OCI-LY3 (cell line): ENCODE measurements around the gene ASCL4.

ENCODE experiments used
- EZH2phosphoT487 ChIP-seq: fragments of 200-600 bp; shearing (Covaris generic); IDR thresholded peaks from 2 replicates; pipeline ENCODE4 v1.6.1; 2018; ENCODE audit warnings: antibody characterized with exemption, mixed run types, low read depth
- TF ChIP-seq, protein P1 (sequence below): fragments of 200-600, 300-600 bp; sonication (generic); IDR thresholded peaks from 2 replicates; pipeline ENCODE4 v1.5.1; 2014; ENCODE audit warnings: antibody characterized with exemption, low read length, low read depth

DNA sequence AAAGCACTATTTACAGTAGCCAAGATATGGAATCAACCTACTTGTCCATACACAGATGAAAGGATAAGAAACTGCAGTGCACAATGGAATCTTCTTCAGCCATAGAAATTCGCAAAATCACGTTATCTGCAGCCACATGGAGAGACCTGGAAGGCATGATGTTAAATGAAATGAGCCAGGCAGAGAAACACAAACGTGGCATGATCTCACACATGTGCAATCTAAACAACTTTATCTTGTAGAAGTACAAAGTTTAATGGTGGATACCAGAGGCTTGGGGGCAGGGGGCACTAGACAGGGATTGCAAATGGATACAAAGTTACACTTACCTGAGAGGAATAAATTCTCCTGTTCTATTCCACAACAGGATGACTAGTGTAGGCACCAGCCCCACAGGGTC, 24.1 kb downstream of the ASCL4 start:
- no peak for TF ChIP-seq EZH2phosphoT487
- TF ChIP-seq, protein P1, sequence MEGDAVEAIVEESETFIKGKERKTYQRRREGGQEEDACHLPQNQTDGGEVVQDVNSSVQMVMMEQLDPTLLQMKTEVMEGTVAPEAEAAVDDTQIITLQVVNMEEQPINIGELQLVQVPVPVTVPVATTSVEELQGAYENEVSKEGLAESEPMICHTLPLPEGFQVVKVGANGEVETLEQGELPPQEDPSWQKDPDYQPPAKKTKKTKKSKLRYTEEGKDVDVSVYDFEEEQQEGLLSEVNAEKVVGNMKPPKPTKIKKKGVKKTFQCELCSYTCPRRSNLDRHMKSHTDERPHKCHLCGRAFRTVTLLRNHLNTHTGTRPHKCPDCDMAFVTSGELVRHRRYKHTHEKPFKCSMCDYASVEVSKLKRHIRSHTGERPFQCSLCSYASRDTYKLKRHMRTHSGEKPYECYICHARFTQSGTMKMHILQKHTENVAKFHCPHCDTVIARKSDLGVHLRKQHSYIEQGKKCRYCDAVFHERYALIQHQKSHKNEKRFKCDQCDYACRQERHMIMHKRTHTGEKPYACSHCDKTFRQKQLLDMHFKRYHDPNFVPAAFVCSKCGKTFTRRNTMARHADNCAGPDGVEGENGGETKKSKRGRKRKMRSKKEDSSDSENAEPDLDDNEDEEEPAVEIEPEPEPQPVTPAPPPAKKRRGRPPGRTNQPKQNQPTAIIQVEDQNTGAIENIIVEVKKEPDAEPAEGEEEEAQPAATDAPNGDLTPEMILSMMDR, result no peak
